CD4-positive, alpha-beta T cell treated with Interleukin-15 for 1 hour (primary cell): ENCODE data around the gene PDE4D.
"Not testable (repeated sequence)": the region's sequence is repeated elsewhere in the genome, so short reads cannot be mapped to it uniquely, and the experiment has no call there.

ENCODE experiments used
- DNase-seq: peaks from one replicate; pipeline ENCODE4 v3.0.0-alpha.2; 2020

The PDE4D gene

GRCh38 chr5:59393585-59394420 is 499.7 kb downstream of the PDE4D start:
- no peak for DNase-seq

GRCh38 chr5:59391576-59391975 is 501.9 kb downstream of the PDE4D start:
- DNase-seq, result no peak

- DNase-seq, result no peak
These were observed 502.5 kb downstream of the PDE4D start for GRCh38 chr5:59390989-59391388.

GRCh38 chr5:59390074-59390659 is 503.4 kb downstream of the PDE4D start:
- DNase-seq, result no peak

GRCh38 chr5:59387127-59387526 is 506.4 kb downstream of the PDE4D start:
- no peak for DNase-seq

- DNase-seq, result no peak
These were observed 507.8 kb downstream of the PDE4D start for GRCh38 chr5:59385700-59386099.

- no peak for DNase-seq
These were observed 513.1 kb downstream of the PDE4D start for GRCh38 chr5:59380350-59380951.

GRCh38 chr5:59374036-59374435 is 519.5 kb downstream of the PDE4D start:
- DNase-seq, result not testable (repeated sequence)

GRCh38 chr5:59371525-59372127 is 521.9 kb downstream of the PDE4D start:
- no peak for DNase-seq

GRCh38 chr5:59368951-59369350 is 524.6 kb downstream of the PDE4D start:
- no peak for DNase-seq

- DNase-seq, result peak; percentile 24
These were observed 525.6 kb downstream of the PDE4D start for GRCh38 chr5:59367791-59368394.

GRCh38 chr5:59366784-59367183 is 526.7 kb downstream of the PDE4D start:
- DNase-seq, result no peak

GRCh38 chr5:59362438-59362837 is 531.1 kb downstream of the PDE4D start:
- DNase-seq, result no peak

GRCh38 chr5:59361454-59361853 is 532.1 kb downstream of the PDE4D start:
- DNase-seq, result no peak

- DNase-seq, result no peak
These were observed 533.4 kb downstream of the PDE4D start for GRCh38 chr5:59360130-59360555.

- no peak for DNase-seq
These were observed 535.3 kb downstream of the PDE4D start for GRCh38 chr5:59358005-59358861.

- no peak for DNase-seq
These were observed 536.0 kb downstream of the PDE4D start for GRCh38 chr5:59357381-59357977.

- DNase-seq, result peak; percentile 20
These were observed 536.6 kb downstream of the PDE4D start for GRCh38 chr5:59356813-59357380.

GRCh38 chr5:59354811-59355210 is 538.7 kb downstream of the PDE4D start:
- DNase-seq, result no peak

- no peak for DNase-seq
These were observed 539.3 kb downstream of the PDE4D start for GRCh38 chr5:59354274-59354673.

GRCh38 chr5:59351076-59351794 is 542.3 kb downstream of the PDE4D start:
- no peak for DNase-seq
